DOHH2 (cell line): Measurements from ENCODE around the gene HOXC11.

ENCODE experiments used
- H3F3A ChIP-seq: fragments of 200-600 bp; sonication (generic), shearing (Covaris generic); 2 replicates; pipeline ENCODE4 v1.6.0; 2016; ENCODE audit warnings: antibody characterized with exemption, mild to moderate bottlenecking; ENCODE audit not compliant: control insufficient read depth, insufficient read depth
- H3K27ac ChIP-seq: fragments of 200-600 bp; sonication (generic); 2 replicates; pipeline ENCODE4 v1.5.1; 2014; ENCODE audit warnings: low read depth, mild to moderate bottlenecking, low read length, moderate library complexity
- H3K27me3 ChIP-seq: fragments of 200-600 bp; sonication (generic); 2 replicates; pipeline ENCODE4 v1.6.1; 2014; ENCODE audit warnings: mild to moderate bottlenecking, low read length, mixed read lengths; ENCODE audit not compliant: control insufficient read depth
- H3K36me3 ChIP-seq: fragments of 200-600 bp; sonication (generic); 2 replicates; pipeline ENCODE4 v1.6.1; 2014; ENCODE audit warnings: mild to moderate bottlenecking, low read length, moderate library complexity, mixed read lengths; ENCODE audit not compliant: control insufficient read depth
- H3K4me1 ChIP-seq: fragments of 200-600 bp; sonication (generic); 2 replicates; pipeline ENCODE4 v1.6.1; 2014; ENCODE audit warnings: mild to moderate bottlenecking, low read length, mixed read lengths; ENCODE audit not compliant: control insufficient read depth
- H3K4me2 ChIP-seq: fragments of 200-600 bp; sonication (generic); 2 replicates; pipeline ENCODE4 v1.6.0; 2014; ENCODE audit warnings: mild to moderate bottlenecking, low read length, moderate library complexity
- H3K4me3 ChIP-seq: fragments of 200-600 bp; sonication (generic); 2 replicates; pipeline ENCODE4 v1.5.1; 2014; ENCODE audit warnings: mild to moderate bottlenecking, low read length, mixed read lengths
- H3K79me2 ChIP-seq: fragments of 200-600 bp; sonication (generic); 2 replicates; pipeline ENCODE4 v1.6.1; 2014; ENCODE audit warnings: mild to moderate bottlenecking, low read length, mixed read lengths; ENCODE audit not compliant: control insufficient read depth
- H3K9me2 ChIP-seq: fragments of 200-600 bp; sonication (generic); replicated peaks from 2 replicates; pipeline ENCODE4 v1.6.1; 2014; ENCODE audit warnings: mild to moderate bottlenecking, low read length, mixed read lengths; ENCODE audit not compliant: control insufficient read depth
- H3K9me3 ChIP-seq: fragments of 200-600 bp; sonication (generic); 2 replicates; pipeline ENCODE4 v1.6.1; 2014; ENCODE audit warnings: antibody characterized with exemption, low read length, mixed read lengths; ENCODE audit not compliant: control insufficient read depth, insufficient read depth
- H4K20me1 ChIP-seq: fragments of 200-600 bp; sonication (generic); 2 replicates; pipeline ENCODE4 v1.6.0; 2014; ENCODE audit warnings: low read depth, mild to moderate bottlenecking, antibody characterized with exemption, low read length, moderate library complexity; ENCODE audit not compliant: control insufficient read depth, insufficient read depth
- EZH2phosphoT487 ChIP-seq: fragments of 200-600 bp; sonication (generic); IDR thresholded peaks from 2 replicates; pipeline ENCODE4 v1.6.1; 2017; ENCODE audit warnings: borderline replicate concordance, mild to moderate bottlenecking, antibody characterized with exemption, low read length, moderate library complexity, mixed read lengths
- TF ChIP-seq, protein P1 (sequence below): fragments of 200-600 bp; sonication (generic); IDR thresholded peaks from one replicate; pipeline ENCODE4 v1.5.1; 2014; ENCODE audit warnings: antibody characterized with exemption, mild to moderate bottlenecking, low read depth, low read length; ENCODE audit not compliant: poor library complexity, severe bottlenecking

HOXC11 gene

DNA sequence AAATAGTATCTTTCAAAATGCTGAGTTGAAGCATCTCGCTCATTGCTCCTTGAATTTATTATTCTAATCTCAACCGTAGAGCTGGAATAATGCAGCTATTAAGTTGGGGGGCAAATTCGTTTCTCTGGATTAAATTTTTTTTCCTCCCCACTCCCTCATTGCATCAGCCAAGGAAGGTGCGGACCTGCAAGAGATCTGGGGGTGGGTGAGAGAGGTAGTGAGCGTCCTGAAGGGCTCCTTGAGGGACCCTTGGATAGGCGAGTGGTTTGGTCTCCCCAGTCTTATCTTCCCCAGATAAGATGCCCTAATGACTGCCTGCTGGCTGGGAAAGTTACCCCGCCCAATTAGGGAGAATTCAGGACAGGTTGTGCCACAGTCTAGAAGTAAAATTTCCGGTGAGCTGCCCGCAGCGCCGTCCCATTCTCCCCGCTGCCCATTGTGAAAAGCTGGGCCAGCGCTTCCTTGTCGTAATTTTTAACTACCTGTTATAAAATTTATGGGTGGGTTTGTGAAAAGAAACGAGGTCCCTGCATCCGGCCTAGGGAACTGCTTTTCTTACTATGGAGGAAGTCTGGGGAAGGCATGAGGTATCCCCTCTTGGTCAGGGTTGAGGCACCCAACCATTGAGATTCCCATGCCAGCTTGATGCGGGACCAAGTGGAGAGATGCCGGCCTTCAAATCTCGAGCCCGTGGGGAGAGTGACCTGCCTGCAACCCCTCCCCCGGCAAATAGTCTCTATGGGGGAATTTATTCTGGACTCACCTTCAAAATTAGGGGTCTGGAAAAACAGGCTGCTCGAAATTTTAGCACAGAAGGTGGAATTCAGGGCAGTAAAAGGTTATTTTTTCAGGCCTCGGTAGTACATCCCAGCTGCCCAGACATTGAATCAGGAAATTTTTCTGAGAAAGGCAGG is 42.3 kb downstream of the HOXC11 start:
- Histone ChIP-seq H3F3A (no peaks in the 10 kb centered on the region; the same call in 1 of the 2 replicates), H3K9me2 (no peaks in the 10 kb centered on the region), H3K79me2 (0 out of 2 replicates have a peak, but pooled peaks cover 4% of the 10 kb centered on the region), H3K27me3 (peaks cover 55% of the 10 kb centered on the region), H3K27ac (no peak overlapping the region), H3K4me1 (peaks cover 16% of the 10 kb centered on the region), H3K36me3 (no peaks in the 10 kb centered on the region), H4K20me1 (no peaks in the 10 kb centered on the region), H3K9me3 (no peaks in the 10 kb centered on the region), H3K4me3 (no peak overlapping the region), H3K4me2 (no peak overlapping the region)
- TF ChIP-seq, protein P1, sequence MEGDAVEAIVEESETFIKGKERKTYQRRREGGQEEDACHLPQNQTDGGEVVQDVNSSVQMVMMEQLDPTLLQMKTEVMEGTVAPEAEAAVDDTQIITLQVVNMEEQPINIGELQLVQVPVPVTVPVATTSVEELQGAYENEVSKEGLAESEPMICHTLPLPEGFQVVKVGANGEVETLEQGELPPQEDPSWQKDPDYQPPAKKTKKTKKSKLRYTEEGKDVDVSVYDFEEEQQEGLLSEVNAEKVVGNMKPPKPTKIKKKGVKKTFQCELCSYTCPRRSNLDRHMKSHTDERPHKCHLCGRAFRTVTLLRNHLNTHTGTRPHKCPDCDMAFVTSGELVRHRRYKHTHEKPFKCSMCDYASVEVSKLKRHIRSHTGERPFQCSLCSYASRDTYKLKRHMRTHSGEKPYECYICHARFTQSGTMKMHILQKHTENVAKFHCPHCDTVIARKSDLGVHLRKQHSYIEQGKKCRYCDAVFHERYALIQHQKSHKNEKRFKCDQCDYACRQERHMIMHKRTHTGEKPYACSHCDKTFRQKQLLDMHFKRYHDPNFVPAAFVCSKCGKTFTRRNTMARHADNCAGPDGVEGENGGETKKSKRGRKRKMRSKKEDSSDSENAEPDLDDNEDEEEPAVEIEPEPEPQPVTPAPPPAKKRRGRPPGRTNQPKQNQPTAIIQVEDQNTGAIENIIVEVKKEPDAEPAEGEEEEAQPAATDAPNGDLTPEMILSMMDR, result no peak
- TF ChIP-seq EZH2phosphoT487, result peak; percentile 41

DNA sequence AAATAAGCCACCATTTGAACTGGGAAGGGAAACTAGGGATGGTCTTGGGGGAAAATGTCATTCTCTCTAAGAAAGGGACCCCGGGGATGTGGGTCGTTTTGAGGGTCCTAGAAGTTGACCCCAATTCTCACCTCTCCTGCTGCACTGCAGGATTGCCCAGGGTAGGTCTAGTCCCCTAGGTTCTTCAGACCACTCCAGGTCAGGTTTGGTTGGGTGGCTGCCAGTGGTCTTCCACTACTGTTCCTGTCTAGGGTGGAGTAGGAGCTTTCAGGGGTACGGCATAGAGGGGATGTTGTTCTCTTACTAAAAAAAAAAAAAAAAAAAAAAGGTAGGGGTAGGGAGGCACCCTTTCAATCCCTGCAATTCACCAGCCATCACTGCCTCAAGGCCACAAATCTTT is 43.1 kb downstream of the HOXC11 start:
- peaks cover 13% of the 10 kb centered on the region for H3K4me1 ChIP-seq
- H3K27me3 ChIP-seq, result peaks cover 47% of the 10 kb centered on the region
- no peak overlapping the region for H3K4me3 ChIP-seq
- H3K79me2 ChIP-seq, result 0 out of 2 replicates have a peak, but pooled peaks cover 4% of the 10 kb centered on the region
- no peaks in the 10 kb centered on the region for H3K9me3 ChIP-seq
- no peaks in the 10 kb centered on the region for H3K9me2 ChIP-seq
- no peak for TF ChIP-seq EZH2phosphoT487
- H3K36me3 ChIP-seq, result no peaks in the 10 kb centered on the region
- H3K27ac ChIP-seq, result no peak overlapping the region
- no peaks in the 10 kb centered on the region for H4K20me1 ChIP-seq
- no peaks in the 10 kb centered on the region; the same call in 1 of the 2 replicates for H3F3A ChIP-seq
- no peak overlapping the region for H3K4me2 ChIP-seq

DNA sequence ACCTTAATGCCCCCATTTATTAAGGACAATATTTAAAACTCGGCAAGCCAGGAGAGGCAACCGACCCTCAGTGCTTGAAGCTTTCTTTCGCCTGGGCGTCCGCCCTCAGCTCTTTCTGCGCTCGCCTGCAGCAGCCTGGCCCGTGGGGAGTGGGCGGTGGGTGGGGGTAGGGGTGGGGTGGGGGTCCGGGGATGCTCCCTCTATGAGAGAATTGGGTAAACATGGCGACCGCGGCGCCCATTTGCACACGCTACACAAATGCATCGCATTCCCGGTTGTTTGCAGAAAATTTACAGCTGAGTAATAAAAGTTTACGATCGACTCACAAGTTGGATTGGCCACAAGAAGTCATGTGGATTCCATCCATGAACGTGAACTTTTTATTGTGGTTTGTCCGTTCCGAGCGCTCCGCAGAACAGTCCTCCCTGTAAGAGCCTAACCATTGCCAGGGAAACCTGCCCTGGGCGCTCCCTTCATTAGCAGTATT is 43.6 kb downstream of the HOXC11 start:
- no peaks in the 10 kb centered on the region; the same call in 1 of the 2 replicates for H3F3A ChIP-seq
- H4K20me1 ChIP-seq, result no peaks in the 10 kb centered on the region
- H3K9me3 ChIP-seq, result no peaks in the 10 kb centered on the region
- H3K9me2 ChIP-seq, result no peaks in the 10 kb centered on the region
- H3K27ac ChIP-seq, result no peak overlapping the region
- H3K4me2 ChIP-seq, result peak overlapping the region; percentile 89
- H3K36me3 ChIP-seq, result no peaks in the 10 kb centered on the region
- H3K4me1 ChIP-seq, result peaks cover 10% of the 10 kb centered on the region
- H3K27me3 ChIP-seq, result peaks cover 43% of the 10 kb centered on the region
- no peak for TF ChIP-seq EZH2phosphoT487
- TF ChIP-seq, protein P1, result no peak
- 0 out of 2 replicates have a peak, but pooled peaks cover 4% of the 10 kb centered on the region for H3K79me2 ChIP-seq
- H3K4me3 ChIP-seq, result no peak overlapping the region
